ENCODE data around the gene INPP4A.

INPP4A gene

GRCh38 chr2:98445177-98445682, 572 bp downstream of the INPP4A start:
- no peak for DNase-seq (ENCODE audit: low read depth, low spot score)
- H3K9me3 ChIP-seq (ENCODE audit: low read depth, low read length), result no peaks in the 10 kb centered on the region
- H3K27ac ChIP-seq, result no peak overlapping the region
- TF ChIP-seq POLR2AphosphoS5 (IDR thresholded peaks at IDR 0.05; ENCODE audit: borderline replicate concordance, low read depth, low read length) (no peak), FOXP2 (optimal IDR thresholded peaks at IDR 0.05; ENCODE audit: control extremely low read depth, extremely low read length, insufficient read depth) (no peak), EZH2 (IDR thresholded peaks at IDR 0.05) (no peak)
- H3K9ac ChIP-seq (ENCODE audit: insufficient read length), result peak overlapping the region; percentile 80
- H3K36me3 ChIP-seq (ENCODE audit: insufficient read depth, low read length), result no peaks in the 10 kb centered on the region
- H3K4me3 ChIP-seq, result peak overlapping the region; percentile 80

- no peak for TF ChIP-seq FOXP2 (optimal IDR thresholded peaks at IDR 0.05; ENCODE audit: control extremely low read depth, extremely low read length, insufficient read depth)
- no peak for TF ChIP-seq EZH2 (IDR thresholded peaks at IDR 0.05)
- no peak for TF ChIP-seq POLR2AphosphoS5 (IDR thresholded peaks at IDR 0.05; ENCODE audit: borderline replicate concordance, low read depth, low read length)
- Histone ChIP-seq H3K36me3 (ENCODE audit: insufficient read depth, low read length) (no peaks in the 10 kb centered on the region), H3K4me3 (peak overlapping the region; percentile 80), H3K27ac (no peak overlapping the region), H3K9me3 (ENCODE audit: low read depth, low read length) (no peaks in the 10 kb centered on the region), H3K9ac (ENCODE audit: insufficient read length) (peak overlapping the region; percentile 80)
- no peak for DNase-seq (ENCODE audit: low read depth, low spot score)
Observed at GRCh38 chr2:98445683-98446581, 1.3 kb downstream of the INPP4A start.

GRCh38 chr2:98446850-98447249, 2.2 kb downstream of the INPP4A start:
- H3K36me3 ChIP-seq (ENCODE audit: insufficient read depth, low read length), result no peaks in the 10 kb centered on the region
- no peak overlapping the region; the same call in 1 of the 2 replicates for H3K4me3 ChIP-seq
- H3K9me3 ChIP-seq (ENCODE audit: low read depth, low read length), result no peaks in the 10 kb centered on the region
- no peak for DNase-seq (ENCODE audit: low read depth, low spot score)
- H3K27ac ChIP-seq, result no peak overlapping the region
- no peak overlapping the region for H3K9ac ChIP-seq (ENCODE audit: insufficient read length)
- no peak for TF ChIP-seq EZH2 (IDR thresholded peaks at IDR 0.05)
- no peak for TF ChIP-seq POLR2AphosphoS5 (IDR thresholded peaks at IDR 0.05; ENCODE audit: borderline replicate concordance, low read depth, low read length)
- TF ChIP-seq FOXP2 (optimal IDR thresholded peaks at IDR 0.05; ENCODE audit: control extremely low read depth, extremely low read length, insufficient read depth), result no peak

GRCh38 chr2:98448441-98449145, 3.9 kb downstream of the INPP4A start:
- no peak for DNase-seq (ENCODE audit: low read depth, low spot score)
- Histone ChIP-seq H3K36me3 (ENCODE audit: insufficient read depth, low read length) (no peaks in the 10 kb centered on the region), H3K4me3 (no peak overlapping the region), H3K27ac (no peak overlapping the region), H3K9ac (ENCODE audit: insufficient read length) (no peak overlapping the region), H3K9me3 (ENCODE audit: low read depth, low read length) (no peaks in the 10 kb centered on the region)
- TF ChIP-seq EZH2 (IDR thresholded peaks at IDR 0.05), result no peak
- TF ChIP-seq POLR2AphosphoS5 (IDR thresholded peaks at IDR 0.05; ENCODE audit: borderline replicate concordance, low read depth, low read length), result no peak
- no peak for TF ChIP-seq FOXP2 (optimal IDR thresholded peaks at IDR 0.05; ENCODE audit: control extremely low read depth, extremely low read length, insufficient read depth)

GRCh38 chr2:98452396-98453027, 7.9 kb downstream of the INPP4A start:
- Histone ChIP-seq H3K9ac (ENCODE audit: insufficient read length) (no peak overlapping the region), H3K9me3 (ENCODE audit: low read depth, low read length) (no peaks in the 10 kb centered on the region), H3K27ac (no peak overlapping the region), H3K36me3 (ENCODE audit: insufficient read depth, low read length) (0 out of 2 replicates have a peak, but pooled peaks cover 3% of the 10 kb centered on the region), H3K4me3 (no peak overlapping the region)
- DNase-seq (ENCODE audit: low read depth, low spot score), result no peak
- TF ChIP-seq EZH2 (IDR thresholded peaks at IDR 0.05) (no peak), POLR2AphosphoS5 (IDR thresholded peaks at IDR 0.05; ENCODE audit: borderline replicate concordance, low read depth, low read length) (no peak), FOXP2 (optimal IDR thresholded peaks at IDR 0.05; ENCODE audit: control extremely low read depth, extremely low read length, insufficient read depth) (no peak)

GRCh38 chr2:98453083-98453482, 8.4 kb downstream of the INPP4A start:
- no peak for TF ChIP-seq FOXP2 (optimal IDR thresholded peaks at IDR 0.05; ENCODE audit: control extremely low read depth, extremely low read length, insufficient read depth)
- TF ChIP-seq POLR2AphosphoS5 (IDR thresholded peaks at IDR 0.05; ENCODE audit: borderline replicate concordance, low read depth, low read length), result no peak
- Histone ChIP-seq H3K27ac (no peak overlapping the region), H3K4me3 (no peak overlapping the region), H3K9me3 (ENCODE audit: low read depth, low read length) (no peaks in the 10 kb centered on the region), H3K36me3 (ENCODE audit: insufficient read depth, low read length) (0 out of 2 replicates have a peak, but pooled peaks cover 3% of the 10 kb centered on the region), H3K9ac (ENCODE audit: insufficient read length) (no peak overlapping the region)
- DNase-seq (ENCODE audit: low read depth, low spot score), result no peak

- H3K9me3 ChIP-seq (ENCODE audit: low read depth, low read length), result no peaks in the 10 kb centered on the region
- TF ChIP-seq POLR2AphosphoS5 (IDR thresholded peaks at IDR 0.05; ENCODE audit: borderline replicate concordance, low read depth, low read length) (no peak), EZH2 (IDR thresholded peaks at IDR 0.05) (no peak), FOXP2 (optimal IDR thresholded peaks at IDR 0.05; ENCODE audit: control extremely low read depth, extremely low read length, insufficient read depth) (no peak)
- H3K27ac ChIP-seq, result no peak overlapping the region
- 0 out of 2 replicates have a peak, but pooled peaks cover 3% of the 10 kb centered on the region for H3K36me3 ChIP-seq (ENCODE audit: insufficient read depth, low read length)
- no peak overlapping the region for H3K9ac ChIP-seq (ENCODE audit: insufficient read length)
- DNase-seq (ENCODE audit: low read depth, low spot score), result no peak
- H3K4me3 ChIP-seq, result no peak overlapping the region
Observed at GRCh38 chr2:98453531-98453930, 8.9 kb downstream of the INPP4A start.

GRCh38 chr2:98454073-98454472, 9.4 kb downstream of the INPP4A start:
- no peak for TF ChIP-seq EZH2 (IDR thresholded peaks at IDR 0.05)
- no peak for TF ChIP-seq FOXP2 (optimal IDR thresholded peaks at IDR 0.05; ENCODE audit: control extremely low read depth, extremely low read length, insufficient read depth)
- DNase-seq (ENCODE audit: low read depth, low spot score), result no peak
- H3K4me3 ChIP-seq, result no peak overlapping the region

More at GRCh38 chr2:98454073-98454472, 9.4 kb downstream of the INPP4A start:
- 0 out of 2 replicates have a peak, but pooled peaks cover 3% of the 10 kb centered on the region for H3K36me3 ChIP-seq (ENCODE audit: insufficient read depth, low read length)
- no peak overlapping the region for H3K9ac ChIP-seq (ENCODE audit: insufficient read length)
- H3K9me3 ChIP-seq (ENCODE audit: low read depth, low read length), result no peaks in the 10 kb centered on the region
- no peak overlapping the region for H3K27ac ChIP-seq
